EL (cell line): ENCODE measurements around the gene DYNC1I2.

Experiments used
- DNase-seq: peaks from one replicate; pipeline ENCODE4 v3.0.0-alpha.2; 2016

Gene DYNC1I2

GRCh38 chr2:171787333-171788072, 100.2 kb downstream of the DYNC1I2 start:
- no peak for DNase-seq

GRCh38 chr2:171788316-171788993, 101.2 kb downstream of the DYNC1I2 start:
- no peak for DNase-seq

DNA sequence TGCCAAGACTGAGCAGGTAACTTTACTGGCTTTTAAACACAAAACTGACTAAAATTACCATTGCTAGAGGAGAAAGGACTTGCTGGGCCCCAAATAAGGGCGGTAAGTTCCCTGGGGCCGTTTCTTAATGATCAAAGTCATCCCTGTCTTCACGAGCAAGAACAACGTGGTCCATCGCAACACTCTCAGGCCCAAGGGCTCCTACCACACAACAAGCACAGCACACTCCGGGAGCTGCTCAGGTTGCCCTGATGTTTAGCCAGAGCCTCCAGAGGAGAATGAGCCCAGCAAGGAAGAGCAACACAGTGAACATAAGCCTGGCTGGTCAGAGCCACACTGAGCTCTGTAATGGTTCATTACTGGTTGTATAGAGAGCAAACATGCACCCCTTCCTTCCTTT, 102.7 kb downstream of the DYNC1I2 start:
- no peak for DNase-seq

DNA sequence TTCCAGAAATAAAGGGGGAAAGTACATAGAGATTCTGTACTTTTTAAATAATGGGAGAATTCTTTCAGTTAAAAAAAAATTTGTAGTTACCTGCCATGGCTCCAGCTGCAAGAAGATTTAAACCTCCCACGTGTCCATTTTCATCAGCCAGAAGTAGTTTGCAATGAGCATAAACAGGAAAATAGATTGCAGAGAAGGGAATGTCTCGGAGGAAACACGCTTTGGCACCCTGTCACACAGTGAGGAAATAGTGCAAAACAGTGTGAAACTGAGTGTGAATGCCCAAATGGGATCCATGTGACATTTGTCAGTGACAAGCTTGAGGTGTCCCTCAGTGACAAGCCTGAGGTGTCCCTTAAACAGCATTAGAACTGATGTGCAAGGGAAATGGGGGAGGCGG, 104.1 kb downstream of the DYNC1I2 start:
- no peak for DNase-seq

GRCh38 chr2:171792157-171792556, 104.9 kb downstream of the DYNC1I2 start:
- no peak for DNase-seq

DNA sequence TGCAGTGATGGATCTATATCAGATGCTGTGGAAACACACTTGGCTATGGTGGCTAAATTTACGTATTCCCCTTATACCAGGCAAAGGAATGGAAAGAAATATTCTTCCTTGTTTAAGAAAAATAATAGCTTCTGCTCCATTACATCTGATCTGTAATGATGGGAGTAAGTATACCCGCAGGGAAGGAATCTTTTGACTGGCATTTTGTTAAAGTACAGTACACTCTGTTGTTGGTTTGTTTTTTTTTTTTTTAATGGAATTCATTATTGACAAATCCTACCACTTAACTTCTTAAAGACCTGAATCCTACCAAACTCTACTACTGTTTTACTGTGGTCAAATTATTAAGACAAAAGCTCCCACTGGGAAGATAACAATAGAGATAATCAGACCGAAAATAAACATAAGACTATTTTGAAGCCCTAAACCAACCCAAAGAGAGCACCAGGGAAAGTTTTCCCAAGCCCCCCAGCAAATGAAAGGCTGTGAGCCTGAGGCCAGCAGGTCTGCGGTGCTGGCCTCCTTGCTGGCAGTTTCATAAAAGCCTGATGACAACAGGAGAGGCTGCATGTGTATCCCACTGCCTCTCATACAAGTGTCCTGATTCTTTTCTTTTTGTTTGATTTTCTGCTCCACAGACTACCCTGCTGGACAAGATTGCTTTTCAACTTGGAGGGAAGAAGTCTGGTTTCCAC, 105.8 kb downstream of the DYNC1I2 start:
- no peak for DNase-seq

- no peak for DNase-seq
Measured at GRCh38 chr2:171793691-171794678, 106.7 kb downstream of the DYNC1I2 start.

- no peak for DNase-seq
Measured at GRCh38 chr2:171794918-171795317, 107.6 kb downstream of the DYNC1I2 start.
